ENCODE results near the gene LDB3. TPM values are rescaled to one million over a fixed set of nuclear protein-coding genes. Genes with fewer than 3 reads are reported as not detected.

The LDB3 gene
- total and polyA plus RNA-seq, 2 of the 8 experiments (the other 6 are each of a cell fraction or from before 2014, with no cell fraction given) = 0.20 to 0.43 TPM

GRCh38 chr10:86690657-86691084, 22.4 kb downstream of the LDB3 start (continued):
- no peak for TF ChIP-seq USF2 (IDR thresholded peaks at IDR 0.05; ENCODE audit: low read length)
- TF ChIP-seq EGR1 (IDR thresholded peaks at IDR 0.05; ENCODE audit: borderline replicate concordance, low read depth, low read length) = no peak
- TF ChIP-seq POLR2AphosphoS5 (IDR thresholded peaks at IDR 0.05; ENCODE audit: low read depth, low read length) = no peak
- no peak for TF ChIP-seq KDM5A (IDR thresholded peaks at IDR 0.05; ENCODE audit: low read length)
- no peak for TF ChIP-seq MAX (IDR thresholded peaks at IDR 0.05)

All from H1 (cell line).